ENCODE measurements around the gene DNMBP.
"Not testable (repeated sequence)": the region's sequence is repeated elsewhere in the genome, so short reads cannot be mapped to it uniquely, and the experiment has no call there.

DNMBP gene

GRCh38 chr10:99869581-99870122 is 140.1 kb downstream of the DNMBP start:
- DNase-seq (ENCODE audit: low spot score): no peak

GRCh38 chr10:99867250-99867649 is 142.5 kb downstream of the DNMBP start:
- DNase-seq (ENCODE audit: low spot score): not testable (repeated sequence)

GRCh38 chr10:99863535-99864240 is 146.1 kb downstream of the DNMBP start:
- DNase-seq (ENCODE audit: low spot score): not testable (repeated sequence)

- DNase-seq (ENCODE audit: low spot score): no peak
Measured at GRCh38 chr10:99860466-99860865, 149.3 kb downstream of the DNMBP start.

GRCh38 chr10:99859585-99859984 is 150.2 kb downstream of the DNMBP start:
- DNase-seq (ENCODE audit: low spot score): peak; percentile 66

GRCh38 chr10:99858849-99859248 is 150.9 kb downstream of the DNMBP start:
- no peak for DNase-seq (ENCODE audit: low spot score)

GRCh38 chr10:99855479-99856071 is 154.2 kb downstream of the DNMBP start:
- DNase-seq (ENCODE audit: low spot score): no peak

- peak; percentile 35 for DNase-seq (ENCODE audit: low spot score)
Measured at GRCh38 chr10:99854860-99855259, 154.9 kb downstream of the DNMBP start.

GRCh38 chr10:99853655-99854054 is 156.1 kb downstream of the DNMBP start:
- DNase-seq (ENCODE audit: low spot score): no peak

GRCh38 chr10:99852481-99853213 is 157.1 kb downstream of the DNMBP start:
- no peak for DNase-seq (ENCODE audit: low spot score)

GRCh38 chr10:99851825-99852224 is 157.9 kb downstream of the DNMBP start:
- no peak for DNase-seq (ENCODE audit: low spot score)

- no peak for DNase-seq (ENCODE audit: low spot score)
Measured at GRCh38 chr10:99850767-99851340, 158.9 kb downstream of the DNMBP start.

GRCh38 chr10:99850021-99850766 is 159.6 kb downstream of the DNMBP start:
- DNase-seq (ENCODE audit: low spot score): peak; percentile 34

- DNase-seq (ENCODE audit: low spot score): no peak
Measured at GRCh38 chr10:99849536-99849935, 160.2 kb downstream of the DNMBP start.

GRCh38 chr10:99849057-99849456 is 160.7 kb downstream of the DNMBP start:
- DNase-seq (ENCODE audit: low spot score): no peak

- DNase-seq (ENCODE audit: low spot score): peak; percentile 74
Measured at GRCh38 chr10:99845837-99846382, 163.8 kb downstream of the DNMBP start.

- DNase-seq (ENCODE audit: low spot score): no peak
Measured at GRCh38 chr10:99844433-99844955, 165.3 kb downstream of the DNMBP start.

GRCh38 chr10:99843310-99843709 is 166.4 kb downstream of the DNMBP start:
- DNase-seq (ENCODE audit: low spot score): no peak

- DNase-seq (ENCODE audit: low spot score): no peak
Measured at GRCh38 chr10:99841746-99842145, 168.0 kb downstream of the DNMBP start.

- DNase-seq (ENCODE audit: low spot score): not testable (repeated sequence)
Measured at GRCh38 chr10:99840859-99841258, 168.9 kb downstream of the DNMBP start.

GRCh38 chr10:99836711-99837110 is 173.0 kb downstream of the DNMBP start:
- no peak for DNase-seq (ENCODE audit: low spot score)
